ENCODE measurements around the gene ATAD3C. TPM values are rescaled to one million over a fixed set of nuclear protein-coding genes. Genes with fewer than 3 reads are reported as not detected.
"Not testable (repeated sequence)": the region's sequence is repeated elsewhere in the genome, so short reads cannot be mapped to it uniquely, and the experiment has no call there.

The ATAD3C gene
- total RNA-seq, 1 donor from 2014 or later: 0.16 TPM

DNA sequence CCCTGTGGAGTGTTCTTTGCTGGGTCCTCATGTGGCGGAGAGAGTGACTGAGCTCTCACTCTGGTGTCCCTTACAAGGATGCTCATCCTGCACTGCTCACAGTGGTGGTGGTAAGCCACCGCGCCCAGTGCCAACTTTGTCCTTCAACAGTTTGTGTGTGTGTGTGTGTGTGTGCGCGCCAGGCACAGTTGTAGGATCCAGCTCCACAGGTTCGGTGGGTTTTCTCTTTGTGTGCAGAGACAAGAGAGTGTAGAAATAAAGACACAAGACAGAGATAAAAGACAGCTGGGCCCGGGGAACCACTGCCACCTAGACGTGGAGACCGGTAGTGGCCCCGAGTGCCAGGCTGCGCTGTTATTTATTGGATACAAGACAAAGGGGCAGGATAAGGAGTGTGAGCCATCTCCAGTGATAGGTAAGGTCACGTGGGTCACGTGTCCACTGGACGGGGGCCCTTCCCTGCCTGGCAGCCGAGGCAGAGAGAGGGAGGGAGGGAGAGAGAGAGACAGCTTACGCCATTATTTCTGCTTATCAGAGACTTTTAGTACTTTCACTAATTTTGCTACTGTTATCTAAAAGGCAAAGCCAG lies 55.4 kb downstream of the ATAD3C start:
- intact Hi-C loops (cut with micrococcal nuclease): not testable (repeated sequence)

DNA sequence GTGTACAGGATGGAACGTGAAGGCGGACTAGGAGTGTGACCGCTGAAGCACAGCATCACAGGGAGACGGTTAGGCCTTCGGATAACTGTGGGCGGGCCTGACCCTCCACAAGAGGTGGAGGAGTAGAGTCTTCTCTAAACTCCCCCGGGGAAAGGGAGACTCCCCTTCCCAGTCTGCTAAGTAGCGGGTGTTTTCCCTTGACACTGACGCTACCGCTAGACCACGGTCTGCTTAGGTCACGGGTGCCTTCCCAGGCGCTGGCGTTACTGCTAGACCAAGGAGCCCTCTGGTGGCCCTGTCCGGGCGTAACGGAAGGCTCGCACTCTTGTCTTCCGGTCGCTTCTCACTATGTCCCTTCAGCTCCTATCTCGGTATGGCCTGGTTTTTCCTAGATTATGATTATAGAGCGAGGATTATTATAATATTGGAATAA lies 55.9 kb downstream of the ATAD3C start:
- intact Hi-C loops (cut with micrococcal nuclease): not testable (repeated sequence)

- intact Hi-C loops (cut with micrococcal nuclease): not testable (repeated sequence)
Measured at GRCh38 chr1:1505801-1506200, 56.3 kb downstream of the ATAD3C start.

DNA sequence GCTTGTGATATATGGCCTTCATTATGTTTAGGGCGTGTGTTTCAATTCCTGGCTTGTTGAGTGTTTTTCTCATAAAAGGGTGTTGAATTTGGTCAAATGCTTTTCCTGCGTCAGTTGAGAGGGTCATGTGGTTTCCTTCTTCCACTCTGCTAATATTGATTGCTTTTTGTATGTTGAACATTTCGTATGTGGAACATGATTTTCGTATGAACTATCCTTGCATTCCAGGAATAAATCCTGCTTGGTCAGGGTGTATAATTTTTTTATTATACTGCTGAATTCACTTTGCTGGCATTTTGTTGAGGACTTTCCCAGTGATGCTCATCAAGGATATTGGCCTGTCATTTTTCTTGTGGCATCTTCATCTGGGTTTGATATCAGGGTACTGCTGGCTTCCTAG lies 57.8 kb downstream of the ATAD3C start:
- intact Hi-C loops (cut with micrococcal nuclease): no loop called here

- intact Hi-C loops (cut with micrococcal nuclease): not testable (repeated sequence)
Measured at GRCh38 chr1:1508775-1509464, 59.4 kb downstream of the ATAD3C start.

GRCh38 chr1:1509465-1509850 lies 60.0 kb downstream of the ATAD3C start:
- intact Hi-C loops (cut with micrococcal nuclease): not testable (repeated sequence)

- intact Hi-C loops (cut with micrococcal nuclease): loop anchor here (5.0 kb wide), 1 partner anchor 104 kb away; the partner anchor contains the start of gene MRPL20
Measured at GRCh38 chr1:1510912-1511532, 61.5 kb downstream of the ATAD3C start.

DNA sequence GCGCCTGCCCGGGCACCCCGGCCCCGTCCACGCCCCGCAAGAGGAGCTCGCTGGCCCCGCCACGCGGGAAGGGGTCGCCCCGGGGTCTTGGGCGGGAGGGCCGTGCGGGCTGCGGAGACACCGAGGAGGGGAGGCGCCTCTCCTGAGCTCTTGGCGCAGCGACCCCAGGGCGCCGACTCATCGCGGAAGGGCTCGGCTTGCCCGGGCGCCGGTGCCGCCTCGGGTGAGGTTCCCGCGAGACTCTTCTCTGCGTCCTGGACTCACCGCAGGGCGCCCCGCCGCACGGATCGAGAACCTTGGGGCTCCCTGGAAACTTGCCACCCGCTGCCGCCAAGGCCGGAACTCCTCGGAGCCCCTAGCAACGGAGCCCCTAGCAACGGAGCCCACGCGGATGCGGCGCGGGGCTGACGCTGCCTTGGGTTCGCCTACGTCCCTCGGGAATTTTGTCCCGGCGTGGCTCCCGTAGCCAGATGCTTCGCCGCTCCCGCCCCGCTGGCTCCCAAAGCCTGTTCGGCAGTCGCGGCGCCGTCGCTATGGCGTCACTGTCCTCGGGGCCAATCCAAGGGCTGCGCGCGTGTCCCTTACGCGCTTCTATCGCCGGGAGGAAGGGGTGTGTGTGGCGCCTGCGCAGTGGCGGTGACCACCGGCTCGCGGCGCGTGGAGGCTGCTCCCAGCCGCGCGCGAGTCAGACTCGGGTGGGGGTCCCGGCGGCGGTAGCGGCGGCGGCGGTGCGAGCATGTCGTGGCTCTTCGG lies 62.2 kb downstream of the ATAD3C start, which contains the start of gene ATAD3A:
ATAD3A (plus strand) TSS at position 630 of the 753 bp plus-strand sequence; CDS start at position 737, 107 bp downstream.
- intact Hi-C loops (cut with micrococcal nuclease): loop anchor here (1.0 to 5.0 kb wide), 2 partner anchors 63 to 104 kb away; partner anchors contain the start of genes MRPL20 and SSU72

DNA sequence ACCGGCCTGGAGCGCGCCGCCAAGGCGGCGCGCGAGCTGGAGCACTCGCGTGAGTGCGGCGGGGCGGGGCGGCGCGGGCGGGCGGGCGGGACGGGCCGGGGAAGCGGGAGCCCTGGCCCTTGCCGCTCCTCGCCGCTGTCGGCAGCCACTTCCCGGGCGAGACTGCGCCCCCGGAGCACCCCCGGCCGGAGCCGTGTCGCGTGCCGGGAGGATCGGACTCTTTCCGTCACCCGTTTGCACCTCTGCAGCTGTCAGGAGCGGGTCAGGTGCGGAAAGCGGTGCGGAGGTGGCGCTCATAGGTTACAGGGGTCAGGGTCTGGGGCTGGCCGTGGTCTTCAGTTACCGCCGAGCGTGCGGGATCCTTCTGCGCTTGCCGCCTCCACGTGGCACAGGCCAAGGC lies 62.9 kb downstream of the ATAD3C start:
- intact Hi-C loops (cut with micrococcal nuclease): loop anchor here (1.0 to 5.0 kb wide), 2 partner anchors 62 to 105 kb away; partner anchors contain the start of genes MRPL20 and SSU72

DNA sequence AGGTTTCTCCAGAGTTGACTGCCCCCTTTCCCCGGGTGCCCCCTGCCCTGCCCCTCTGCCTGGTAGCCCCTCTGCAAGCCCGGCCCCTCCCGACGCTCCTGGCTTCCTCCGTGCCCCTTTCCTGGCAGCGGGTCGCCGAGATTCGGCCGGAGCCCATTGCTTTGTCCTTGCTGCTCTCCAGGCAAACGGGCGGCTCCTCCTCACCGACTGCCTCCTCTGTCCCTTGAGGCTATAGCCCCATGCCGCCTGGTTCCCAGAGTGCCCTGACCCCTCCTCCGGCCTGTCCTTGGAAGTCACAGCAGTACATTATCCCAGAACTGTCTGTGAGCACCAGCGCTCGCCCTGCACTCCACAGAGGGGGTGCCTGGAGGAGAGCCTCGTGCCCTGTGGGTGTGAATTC lies 64.2 kb downstream of the ATAD3C start:
- intact Hi-C loops (cut with micrococcal nuclease): loop anchor here (5.0 kb wide), 1 partner anchor 106 kb away; the partner anchor contains the start of gene MRPL20

DNA sequence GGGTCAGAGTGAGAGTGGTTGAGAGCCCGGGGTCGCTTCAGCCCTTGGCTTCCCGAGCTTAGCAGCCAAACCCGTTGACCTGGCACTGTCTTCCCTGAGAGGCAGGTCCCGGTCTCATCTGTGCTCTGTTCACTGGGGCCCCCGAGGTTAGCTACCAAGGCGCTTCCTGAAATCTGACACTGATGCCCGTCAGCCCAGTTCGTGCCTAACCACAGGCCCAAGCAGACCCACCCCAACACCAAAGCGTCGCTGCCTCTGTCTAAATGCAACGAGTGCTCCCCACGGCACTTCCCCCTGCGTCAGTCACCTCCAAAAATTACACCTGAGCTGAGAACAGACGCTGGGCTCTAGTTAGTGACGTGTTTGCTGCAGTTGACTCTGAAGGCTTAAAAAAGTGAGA lies 64.9 kb downstream of the ATAD3C start:
- intact Hi-C loops (cut with micrococcal nuclease): loop anchor here (5.0 kb wide), 1 partner anchor 107 kb away; the partner anchor contains the start of gene MRPL20

DNA sequence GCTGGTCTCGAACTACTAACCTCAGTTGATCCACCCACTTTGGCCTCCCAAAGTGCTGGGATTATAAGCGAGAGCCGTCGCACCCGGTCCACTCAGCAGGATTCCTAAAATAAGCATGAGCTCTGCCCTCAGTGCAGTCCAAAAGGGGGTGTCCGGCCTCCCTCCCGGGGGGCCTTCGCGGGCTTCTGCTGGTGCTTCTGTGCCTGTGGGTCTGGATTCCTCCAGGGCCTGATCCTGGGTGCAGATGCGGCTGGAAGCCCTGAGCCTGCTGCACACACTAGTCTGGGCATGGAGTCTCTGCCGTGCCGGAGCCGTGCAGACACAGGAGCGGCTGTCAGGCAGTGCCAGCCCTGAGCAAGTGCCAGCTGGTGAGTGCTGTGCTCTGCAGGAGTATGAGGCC lies 67.4 kb downstream of the ATAD3C start:
- intact Hi-C loops (cut with micrococcal nuclease): not testable (repeated sequence)

DNA sequence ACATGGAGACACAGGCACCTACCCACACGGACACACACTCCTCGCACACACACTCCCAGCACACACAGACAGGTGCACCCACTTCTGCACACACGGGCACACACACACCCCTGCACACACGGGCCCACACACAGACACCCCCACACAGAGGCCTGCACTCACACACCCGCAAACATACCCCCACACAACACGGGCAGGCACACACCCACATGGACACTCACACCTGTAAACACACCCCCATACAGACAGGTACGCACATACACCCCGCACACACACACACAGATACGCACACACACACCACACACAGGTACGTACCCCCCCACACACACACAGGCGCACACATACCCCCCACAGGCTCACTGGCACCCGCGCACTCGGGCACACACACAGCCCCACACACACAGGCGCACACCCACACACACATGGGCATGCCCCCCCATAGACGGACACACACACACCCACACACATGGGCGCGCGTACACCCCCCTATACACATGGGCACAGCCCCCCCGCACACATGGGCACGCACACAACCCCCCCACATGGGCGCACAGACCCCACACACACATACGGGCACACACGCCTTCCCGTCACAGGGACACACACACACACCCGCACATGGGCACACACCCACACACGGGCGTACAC lies 68.6 kb downstream of the ATAD3C start:
- intact Hi-C loops (cut with micrococcal nuclease): no loop called here

GRCh38 chr1:1518621-1519007 lies 69.1 kb downstream of the ATAD3C start:
- intact Hi-C loops (cut with micrococcal nuclease): not testable (repeated sequence)

Other genes with a start within 250 kb of the ATAD3C start
- gene TNFRSF18, start 243.1 kb upstream of the ATAD3C start, total RNA-seq: 26.8 and 29.8 TPM in 2 replicates
- gene TNFRSF4, start 235.5 kb upstream of the ATAD3C start, total RNA-seq: 46.0 and 47.8 TPM in 2 replicates
- gene SDF4, start 217.7 kb upstream of the ATAD3C start, total RNA-seq: 111 and 112 TPM in 2 replicates
- 27.1 and 27.5 TPM in 2 replicates for gene B3GALT6, start 217.5 kb upstream of the ATAD3C start, total RNA-seq
- 2.9 and 3.2 TPM in 2 replicates for gene C1QTNF12, start 203.0 kb upstream of the ATAD3C start, total RNA-seq
- gene UBE2J2, start 175.8 kb upstream of the ATAD3C start, total RNA-seq: 76.0 and 80.4 TPM in 2 replicates
- 3.6 and 4.6 TPM in 2 replicates for gene SCNN1D, start 169.3 kb upstream of the ATAD3C start, total RNA-seq
- gene ACAP3, start 141.8 kb upstream of the ATAD3C start, total RNA-seq: 66.6 and 67.7 TPM in 2 replicates
- gene PUSL1, start 141.1 kb upstream of the ATAD3C start, total RNA-seq: 22.3 and 23.1 TPM in 2 replicates
- gene INTS11, start 125.0 kb upstream of the ATAD3C start, total RNA-seq: 115 and 116 TPM in 2 replicates
- gene CPTP, start 124.9 kb upstream of the ATAD3C start, total RNA-seq: 20.0 and 20.7 TPM in 2 replicates
- 1.0 and 1.2 TPM in 2 replicates for gene TAS1R3, start 118.4 kb upstream of the ATAD3C start, total RNA-seq
- 31.5 and 35.4 TPM in 2 replicates for gene DVL1, start 100.3 kb upstream of the ATAD3C start, total RNA-seq
- gene MXRA8, start 91.1 kb upstream of the ATAD3C start, total RNA-seq: 0.11 TPM in 2 replicates
- 110 and 112 TPM in 2 replicates for gene AURKAIP1, start 74.5 kb upstream of the ATAD3C start, total RNA-seq
- 111 TPM in 2 replicates for gene CCNL2, start 50.4 kb upstream of the ATAD3C start, total RNA-seq
- gene MRPL20, start 42.4 kb upstream of the ATAD3C start, total RNA-seq: 123 and 133 TPM in 2 replicates
- not detected in 2 replicates for gene ANKRD65, start 28.4 kb upstream of the ATAD3C start, total RNA-seq
- gene VWA1, start 14.0 kb upstream of the ATAD3C start, total RNA-seq: 0.27 and 0.68 TPM in 2 replicates
- 49.2 and 51.4 TPM in 2 replicates for gene ATAD3B, start 22.1 kb downstream of the ATAD3C start, total RNA-seq
- gene ATAD3A, start 62.5 kb downstream of the ATAD3C start, total RNA-seq: 51.9 and 52.4 TPM in 2 replicates
- gene TMEM240, start 90.9 kb downstream of the ATAD3C start, total RNA-seq: 1.0 and 1.1 TPM in 2 replicates
- 137 TPM in 2 replicates for gene SSU72, start 125.2 kb downstream of the ATAD3C start, total RNA-seq
- gene FNDC10, start 150.4 kb downstream of the ATAD3C start, total RNA-seq: 8.8 and 9.0 TPM in 2 replicates
- gene MIB2, start 165.8 kb downstream of the ATAD3C start, total RNA-seq: 27.8 and 31.4 TPM in 2 replicates
- 0.82 and 2.5 TPM in 2 replicates for gene MMP23B, start 182.5 kb downstream of the ATAD3C start, total RNA-seq
- 34.9 and 35.6 TPM in 2 replicates for gene CDK11B, start 209.3 kb downstream of the ATAD3C start, total RNA-seq
- 53.6 and 54.4 TPM in 2 replicates for gene SLC35E2B, start 243.1 kb downstream of the ATAD3C start, total RNA-seq